Measurements from ENCODE around the gene STPG2. TPM values are rescaled to one million over a fixed set of nuclear protein-coding genes. Genes with fewer than 3 reads are reported as not detected.

The STPG2 gene
- total and polyA plus RNA-seq, 2 donors (not counting 3 experiments of a cell fraction or from before 2014, with no cell fraction given): not detected

DNA sequence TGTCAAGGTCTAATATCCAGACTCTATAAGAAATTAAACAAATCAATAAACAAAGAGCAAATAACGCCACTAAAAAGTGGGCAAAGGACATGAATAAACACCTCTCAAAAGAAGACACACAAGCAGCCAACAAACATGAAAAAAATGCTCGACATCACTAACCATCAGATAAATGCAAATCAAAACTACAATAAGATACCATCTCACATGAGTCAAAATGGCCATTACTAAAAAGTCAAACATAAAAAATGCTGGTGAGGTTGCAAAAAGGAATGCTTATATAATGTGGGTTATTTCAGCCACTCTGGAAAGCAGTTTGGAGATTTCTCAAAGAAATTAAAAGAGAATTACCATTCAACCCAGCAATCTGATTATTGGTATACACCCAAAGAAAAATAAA is 481.1 kb downstream of the STPG2 start:
- dilution Hi-C loops (cut with MboI; ENCODE audit: extremely low pct_ligation_motif_present, low sequenced_read_pairs): no loop called here
- Histone ChIP-seq H3K9me3 (replicated peaks; ENCODE audit: control insufficient read depth, insufficient read depth, low read length) (no peaks in the 10 kb centered on the region), H3K9ac (replicated peaks; ENCODE audit: extremely low read depth, insufficient read depth, low read length) (no peak overlapping the region), H4K20me1 (replicated peaks; ENCODE audit: control insufficient read depth, extremely low read depth, insufficient read depth, low read length) (no peaks in the 10 kb centered on the region), H3K79me2 (ENCODE audit: control insufficient read depth, insufficient read depth, low read length) (no peaks in the 10 kb centered on the region), H3K27ac (ENCODE audit: insufficient read depth, low read depth, low read length) (no peak overlapping the region), H3K27me3 (ENCODE audit: control insufficient read depth in 2 of 2, insufficient read depth in 2 of 2, low read length in 2 of 2) (no peaks in the 10 kb centered on the region), H3K4me2 (ENCODE audit: insufficient read depth, low read length) (no peak overlapping the region), H2AFZ (ENCODE audit: low read depth, low read length) (no peak overlapping the region), H3K4me3 (replicated peaks in 1 of 3; ENCODE audit: insufficient read depth in 1 of 3, low read depth in 1 of 3, low read length in 3 of 3) (no peak overlapping the region), H3K36me3 (ENCODE audit: control insufficient read depth in 2 of 2, extremely low read depth in 1 of 2, insufficient read depth in 2 of 2, low read length in 2 of 2) (no peaks in the 10 kb centered on the region), H3K4me1 (ENCODE audit: control insufficient read depth, extremely low read depth, insufficient read depth, low read length) (no peaks in the 10 kb centered on the region), H3K9me1 (replicated peaks; ENCODE audit: control insufficient read depth, extremely low read depth, insufficient read depth, low read length) (no peaks in the 10 kb centered on the region)
- BruUV-seq (replicated peaks): no TSS peak
- FAIRE-seq (no peak), DNase-seq (ENCODE audit: low read depth, low spot score) (no peak)
- no peak for TF ChIP-seq POLR2AphosphoS5 (IDR thresholded peaks at IDR 0.05; ENCODE audit: insufficient read depth, low read depth, low read length)
- ChIA-PET POLR2A (no interaction called here), CTCF (no interaction called here)
- intact Hi-C loops (cut with micrococcal nuclease): no loop called here

DNA sequence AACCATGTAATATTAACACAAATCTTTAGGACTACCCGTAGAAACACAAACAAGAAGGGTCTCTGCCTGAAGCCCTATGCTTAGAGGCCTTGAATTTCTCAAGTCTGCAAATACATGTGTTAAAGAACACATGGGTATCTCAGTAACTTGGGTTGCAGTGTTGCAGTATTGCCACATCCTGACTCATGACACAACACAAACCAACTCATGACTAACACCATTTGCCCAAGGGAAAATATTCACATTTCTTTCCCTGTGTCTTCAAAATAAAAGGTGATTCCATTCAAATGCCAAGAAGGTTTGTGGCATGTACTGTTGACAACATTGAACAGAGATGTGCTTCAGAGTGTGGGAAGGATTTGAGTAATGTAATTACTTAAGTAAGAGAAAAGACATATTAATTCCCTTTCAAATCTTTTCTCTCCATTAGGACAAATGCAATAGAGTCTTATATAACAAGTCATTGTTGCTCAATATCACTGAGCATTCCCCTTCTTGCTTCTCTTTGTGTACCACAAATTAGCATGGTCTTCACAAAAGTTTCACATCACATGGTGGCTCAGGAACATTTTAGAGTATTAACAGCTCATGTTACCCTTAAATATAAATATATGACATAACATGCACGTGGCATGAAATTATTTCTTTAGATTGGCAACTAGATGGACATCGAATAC is 487.1 kb downstream of the STPG2 start:
- Histone ChIP-seq H3K4me2 (ENCODE audit: insufficient read depth, low read length) (no peak overlapping the region), H3K79me2 (ENCODE audit: control insufficient read depth, insufficient read depth, low read length) (no peaks in the 10 kb centered on the region), H3K4me3 (replicated peaks in 1 of 3; ENCODE audit: insufficient read depth in 1 of 3, low read depth in 1 of 3, low read length in 3 of 3) (no peak overlapping the region), H3K36me3 (ENCODE audit: control insufficient read depth in 2 of 2, extremely low read depth in 1 of 2, insufficient read depth in 2 of 2, low read length in 2 of 2) (no peaks in the 10 kb centered on the region), H3K27me3 (ENCODE audit: control insufficient read depth in 2 of 2, insufficient read depth in 2 of 2, low read length in 2 of 2) (no peaks in the 10 kb centered on the region), H3K9me3 (replicated peaks; ENCODE audit: control insufficient read depth, insufficient read depth, low read length) (no peaks in the 10 kb centered on the region), H3K9me1 (replicated peaks; ENCODE audit: control insufficient read depth, extremely low read depth, insufficient read depth, low read length) (no peaks in the 10 kb centered on the region), H3K4me1 (ENCODE audit: control insufficient read depth, extremely low read depth, insufficient read depth, low read length) (no peaks in the 10 kb centered on the region), H3K27ac (ENCODE audit: insufficient read depth, low read depth, low read length) (no peak overlapping the region), H3K9ac (replicated peaks; ENCODE audit: extremely low read depth, insufficient read depth, low read length) (no peak overlapping the region), H4K20me1 (replicated peaks; ENCODE audit: control insufficient read depth, extremely low read depth, insufficient read depth, low read length) (no peaks in the 10 kb centered on the region), H2AFZ (ENCODE audit: low read depth, low read length) (peak overlapping the region; percentile 10)
- no TSS peak for BruUV-seq (replicated peaks)
- intact Hi-C loops (cut with micrococcal nuclease) (no loop called here), dilution Hi-C loops (cut with MboI; ENCODE audit: extremely low pct_ligation_motif_present, low sequenced_read_pairs) (no loop called here)
- CTCF ChIA-PET: interaction anchor here (1.3 to 1.6 kb wide), 2 partner anchors 13 to 21 kb away, joined by 3 read pairs; no protein-coding TSS in a partner anchor
- no peak for FAIRE-seq
- POLR2A ChIA-PET: no interaction called here
- TF ChIP-seq FOS (IDR thresholded peaks at IDR 0.05; ENCODE audit: borderline replicate concordance, insufficient read depth, low read length): peak; percentile 6
- no peak for TF ChIP-seq MYC (IDR thresholded peaks at IDR 0.05; ENCODE audit: low read depth, low read length)
- no peak for DNase-seq (ENCODE audit: low read depth, low spot score)

Data from endothelial cell of umbilical vein (primary cell).